Measurements from ENCODE around the gene AQP1.

The AQP1 gene

GRCh38 chr7:30886608-30887011 is 25.0 kb upstream of the AQP1 start:
- no peak for DNase-seq

- DNase-seq, result no peak
These were observed 24.2 kb upstream of the AQP1 start for GRCh38 chr7:30887464-30887872.

- no peak for DNase-seq
These were observed 22.9 kb upstream of the AQP1 start for GRCh38 chr7:30888747-30889146.

- no peak for DNase-seq
These were observed 21.4 kb upstream of the AQP1 start for GRCh38 chr7:30890226-30890625.

GRCh38 chr7:30893357-30893756 is 18.3 kb upstream of the AQP1 start:
- DNase-seq, result no peak

GRCh38 chr7:30894009-30894408 is 17.6 kb upstream of the AQP1 start:
- DNase-seq, result no peak

GRCh38 chr7:30894866-30895605 is 16.6 kb upstream of the AQP1 start:
- DNase-seq, result no peak

GRCh38 chr7:30896036-30896435 is 15.6 kb upstream of the AQP1 start:
- no peak for DNase-seq

- DNase-seq, result no peak
These were observed 14.6 kb upstream of the AQP1 start for GRCh38 chr7:30896783-30897637.

- DNase-seq, result no peak
These were observed 13.9 kb upstream of the AQP1 start for GRCh38 chr7:30897770-30898169.

GRCh38 chr7:30898411-30898810 is 13.2 kb upstream of the AQP1 start:
- no peak for DNase-seq

- DNase-seq, result no peak
These were observed 12.6 kb upstream of the AQP1 start for GRCh38 chr7:30899066-30899465.

- DNase-seq, result no peak
These were observed 12.0 kb upstream of the AQP1 start for GRCh38 chr7:30899630-30900029.

GRCh38 chr7:30900053-30900452 is 11.6 kb upstream of the AQP1 start:
- DNase-seq, result no peak

GRCh38 chr7:30900803-30901362 is 10.8 kb upstream of the AQP1 start:
- DNase-seq, result no peak

GRCh38 chr7:30901856-30902255 is 9.8 kb upstream of the AQP1 start:
- DNase-seq, result no peak

GRCh38 chr7:30902466-30902865 is 9.2 kb upstream of the AQP1 start:
- no peak for DNase-seq

- no peak for DNase-seq
These were observed 8.5 kb upstream of the AQP1 start for GRCh38 chr7:30903146-30903545.

GRCh38 chr7:30904561-30904960 is 7.1 kb upstream of the AQP1 start:
- no peak for DNase-seq

GRCh38 chr7:30905078-30906012 is 6.3 kb upstream of the AQP1 start:
- no peak for DNase-seq

GRCh38 chr7:30906014-30906413 is 5.6 kb upstream of the AQP1 start:
- DNase-seq, result no peak

GRCh38 chr7:30906515-30907240 is 5.0 kb upstream of the AQP1 start:
- no peak for DNase-seq

All from activated CD4-positive, alpha-beta T cell treated with anti-CD3 and anti-CD28 coated beads, Interleukin-2, amount 50 U/mL, for 1 hour (primary cell).